HUES48 (cell line): ENCODE results near the gene TP53TG5.

Experiments used
- H3K27ac ChIP-seq: one replicate; pipeline ENCODE4 v1.7.0; 2013; ENCODE audit warnings: low read depth, low read length, inconsistent platforms
- H3K27me3 ChIP-seq: 2 replicates; pipeline ENCODE4 v1.6.1; 2013; ENCODE audit warnings: mild to moderate bottlenecking, low read length; ENCODE audit not compliant: control insufficient read depth, insufficient read depth
- H3K36me3 ChIP-seq: 2 replicates; pipeline ENCODE4 v1.6.1; 2013; ENCODE audit warnings: low read length; ENCODE audit not compliant: control insufficient read depth, insufficient read depth
- H3K4me1 ChIP-seq: 2 replicates; pipeline ENCODE4 v1.6.1; 2013; ENCODE audit warnings: mild to moderate bottlenecking, low read length; ENCODE audit not compliant: control insufficient read depth, insufficient read depth
- H3K4me3 ChIP-seq: 2 replicates; pipeline ENCODE4 v1.5.1; 2013; ENCODE audit warnings: mild to moderate bottlenecking, low read depth, low read length
- H3K9ac ChIP-seq: 2 replicates; pipeline ENCODE4 v1.6.1; 2013; ENCODE audit warnings: mild to moderate bottlenecking, low read depth, low read length, moderate library complexity
- H3K9me3 ChIP-seq: 2 replicates; pipeline ENCODE4 v1.6.1; 2013; ENCODE audit warnings: low read length; ENCODE audit not compliant: control insufficient read depth, insufficient read depth

TP53TG5 gene

GRCh38 chr20:45412653-45413052 lies 34.5 kb upstream of the TP53TG5 start:
- no peak overlapping the region for H3K27ac ChIP-seq
- H3K4me3 ChIP-seq: no peak overlapping the region
- H3K4me1 ChIP-seq: peaks cover 14% of the 10 kb centered on the region
- no peaks in the 10 kb centered on the region for H3K9me3 ChIP-seq
- peaks cover 4% of the 10 kb centered on the region; the same call in 1 of the 2 replicates for H3K27me3 ChIP-seq
- H3K36me3 ChIP-seq: peaks cover 28% of the 10 kb centered on the region
- no peak overlapping the region for H3K9ac ChIP-seq

GRCh38 chr20:45410887-45411286 lies 32.8 kb upstream of the TP53TG5 start:
- H3K27ac ChIP-seq: no peak overlapping the region
- peaks cover 14% of the 10 kb centered on the region for H3K27me3 ChIP-seq
- H3K36me3 ChIP-seq: peaks cover 28% of the 10 kb centered on the region
- H3K4me3 ChIP-seq: no peak overlapping the region
- no peaks in the 10 kb centered on the region for H3K9me3 ChIP-seq
- no peak overlapping the region for H3K9ac ChIP-seq
- peaks cover 13% of the 10 kb centered on the region for H3K4me1 ChIP-seq

- Histone ChIP-seq H3K9me3 (no peaks in the 10 kb centered on the region), H3K27me3 (peaks cover 24% of the 10 kb centered on the region), H3K4me1 (peaks cover 10% of the 10 kb centered on the region), H3K36me3 (peaks cover 28% of the 10 kb centered on the region), H3K27ac (no peak overlapping the region), H3K4me3 (no peak overlapping the region), H3K9ac (no peak overlapping the region)
Observed at GRCh38 chr20:45409521-45410272, 31.6 kb upstream of the TP53TG5 start.

- Histone ChIP-seq H3K9ac (no peak overlapping the region), H3K36me3 (peaks cover 28% of the 10 kb centered on the region), H3K27ac (no peak overlapping the region), H3K9me3 (no peaks in the 10 kb centered on the region), H3K27me3 (peaks cover 33% of the 10 kb centered on the region), H3K4me1 (peaks cover 10% of the 10 kb centered on the region), H3K4me3 (no peak overlapping the region)
Observed at GRCh38 chr20:45408646-45409213, 30.6 kb upstream of the TP53TG5 start.

GRCh38 chr20:45407783-45408645 lies 29.9 kb upstream of the TP53TG5 start, which contains the start of gene DBNDD2:
Gene DBNDD2, plus strand, starts transcription at chr20:45408289. Its CDS starts 179 bp downstream, at chr20:45408468.
- peaks cover 28% of the 10 kb centered on the region for H3K36me3 ChIP-seq
- peaks cover 10% of the 10 kb centered on the region for H3K4me1 ChIP-seq
- H3K27ac ChIP-seq: peak within 1 kb of the TSS; percentile 16
- H3K4me3 ChIP-seq: peak within 1 kb of the TSS; percentile 72
- no peaks in the 10 kb centered on the region for H3K9me3 ChIP-seq
- H3K9ac ChIP-seq: peak within 1 kb of the TSS; percentile 76; the same call in 1 of the 2 replicates
- H3K27me3 ChIP-seq: peaks cover 33% of the 10 kb centered on the region

- Histone ChIP-seq H3K27ac (peak overlapping the region; percentile 78), H3K4me3 (peak overlapping the region; percentile 72), H3K9me3 (no peaks in the 10 kb centered on the region), H3K4me1 (peaks cover 10% of the 10 kb centered on the region), H3K27me3 (peaks cover 33% of the 10 kb centered on the region), H3K9ac (peak overlapping the region; percentile 76; the same call in 1 of the 2 replicates), H3K36me3 (peaks cover 28% of the 10 kb centered on the region)
Observed at GRCh38 chr20:45407067-45407745, 29.1 kb upstream of the TP53TG5 start.

GRCh38 chr20:45406260-45407066 lies 28.3 kb upstream of the TP53TG5 start:
- H3K27ac ChIP-seq: peak overlapping the region; percentile 78

GRCh38 chr20:45405571-45406259 lies 27.6 kb upstream of the TP53TG5 start:
- Histone ChIP-seq H3K9ac (peak overlapping the region; percentile 76; the same call in 1 of the 2 replicates), H3K4me3 (peak overlapping the region; percentile 72), H3K27me3 (peaks cover 33% of the 10 kb centered on the region), H3K9me3 (peaks cover 1% of the 10 kb centered on the region; the same call in 1 of the 2 replicates), H3K36me3 (peaks cover 22% of the 10 kb centered on the region), H3K4me1 (peaks cover 10% of the 10 kb centered on the region), H3K27ac (peak overlapping the region; percentile 28)

More at GRCh38 chr20:45406260-45407066, 28.3 kb upstream of the TP53TG5 start:
- Histone ChIP-seq H3K9ac (peak overlapping the region; percentile 76), H3K4me3 (peak overlapping the region; percentile 72), H3K9me3 (no peaks in the 10 kb centered on the region), H3K4me1 (peaks cover 10% of the 10 kb centered on the region), H3K36me3 (peaks cover 28% of the 10 kb centered on the region), H3K27me3 (peaks cover 33% of the 10 kb centered on the region)

GRCh38 chr20:45404438-45404837 lies 26.3 kb upstream of the TP53TG5 start:
- Histone ChIP-seq H3K36me3 (peaks cover 10% of the 10 kb centered on the region), H3K4me1 (peaks cover 10% of the 10 kb centered on the region), H3K27me3 (peaks cover 33% of the 10 kb centered on the region), H3K9me3 (peaks cover 6% of the 10 kb centered on the region; the same call in 1 of the 2 replicates), H3K4me3 (no peak overlapping the region), H3K27ac (no peak overlapping the region), H3K9ac (no peak overlapping the region)
